Measurements from ENCODE around the gene LAMA2.
"Not testable (repeated sequence)": the region's sequence is repeated elsewhere in the genome, so short reads cannot be mapped to it uniquely, and the experiment has no call there.

The LAMA2 gene

DNA sequence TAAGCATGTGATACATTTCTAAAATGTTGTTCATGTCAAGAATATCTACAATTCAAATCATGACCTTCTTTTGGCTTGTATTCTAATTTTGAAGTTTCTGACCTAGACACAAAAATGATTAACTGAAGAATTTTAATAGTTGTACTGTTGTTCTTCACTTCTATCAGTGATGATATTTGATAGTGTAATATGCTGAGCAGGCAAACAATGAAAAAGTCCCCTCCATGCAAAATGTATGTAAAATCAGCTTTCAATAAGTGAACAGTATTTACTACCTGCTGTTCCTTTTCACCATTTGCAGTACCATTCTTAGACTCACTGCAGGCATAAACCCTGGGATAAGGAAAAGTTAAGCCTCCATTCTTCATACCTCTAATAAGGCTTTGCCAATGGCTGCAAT, 201.5 kb downstream of the LAMA2 start:
- no peak for DNase-seq

DNA sequence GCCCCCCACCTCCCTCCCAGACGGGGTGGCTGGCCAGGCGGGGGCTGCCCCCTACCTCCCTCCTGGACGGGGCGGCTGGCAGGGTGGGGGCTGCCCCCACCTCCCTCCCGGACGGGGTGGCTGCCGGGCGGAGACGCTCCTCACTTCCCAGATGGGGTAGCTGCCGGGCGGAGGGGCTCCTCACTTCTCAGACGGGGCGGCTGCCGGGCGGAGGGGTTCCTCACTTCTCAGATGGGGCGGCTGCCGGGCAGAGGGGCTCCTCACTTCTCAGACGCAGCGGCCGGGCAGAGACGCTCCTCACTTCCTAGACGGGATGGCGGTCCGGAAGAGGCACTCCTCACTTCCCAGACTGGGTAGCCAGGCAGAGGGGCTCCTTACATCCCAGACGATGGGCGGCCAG, 205.5 kb downstream of the LAMA2 start:
- not testable (repeated sequence) for DNase-seq

DNA sequence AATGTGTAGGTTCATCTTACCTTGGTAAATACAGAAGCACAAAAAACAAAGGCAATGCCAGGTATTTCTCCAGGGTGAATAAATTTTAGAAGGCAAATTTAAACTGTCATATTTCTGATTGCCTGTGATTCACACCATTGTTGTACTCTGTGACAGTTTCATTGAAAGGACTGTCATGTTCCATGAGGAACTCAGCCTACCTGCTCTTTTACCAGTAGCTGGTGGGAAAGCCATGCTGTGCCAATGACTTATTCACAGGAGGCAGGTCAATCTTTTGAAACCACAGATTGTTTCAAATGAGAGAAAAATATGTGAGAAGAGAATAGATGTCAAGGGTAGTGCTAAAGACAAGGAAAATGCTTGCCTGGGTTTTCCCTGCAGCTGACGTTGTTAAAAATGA, 206.4 kb downstream of the LAMA2 start:
- DNase-seq = no peak

GRCh38 chr6:129094147-129094546, 211.2 kb downstream of the LAMA2 start:
- DNase-seq = no peak

DNA sequence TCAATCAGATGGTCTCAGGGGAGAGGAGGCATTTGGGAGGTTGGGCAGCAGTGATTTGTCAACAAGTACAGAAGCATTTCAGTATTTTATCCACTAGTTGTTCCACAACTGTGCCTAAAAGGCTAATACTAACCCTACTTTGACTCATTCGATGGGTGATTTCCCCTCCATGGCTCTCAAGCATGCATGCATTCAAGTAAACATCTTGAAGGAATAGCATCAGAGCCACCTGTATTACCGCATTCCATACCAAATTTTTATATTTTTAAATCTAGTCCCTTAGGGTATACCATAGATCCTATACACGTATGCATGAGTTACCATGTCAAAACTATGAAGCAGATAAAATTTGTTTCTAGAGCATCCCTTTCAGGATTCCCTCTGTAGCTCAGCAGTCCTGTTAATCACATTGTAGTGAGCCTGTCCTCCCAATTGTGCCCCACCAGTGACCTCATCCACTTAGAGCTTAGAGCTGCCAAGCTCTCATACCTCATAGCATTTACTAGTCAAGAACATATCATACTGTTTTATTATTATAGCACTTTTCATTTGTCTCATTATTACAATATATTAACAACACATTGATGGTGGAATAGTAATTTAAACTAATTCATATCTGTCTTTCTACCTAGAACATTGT, 213.8 kb downstream of the LAMA2 start:
- DNase-seq = no peak

DNA sequence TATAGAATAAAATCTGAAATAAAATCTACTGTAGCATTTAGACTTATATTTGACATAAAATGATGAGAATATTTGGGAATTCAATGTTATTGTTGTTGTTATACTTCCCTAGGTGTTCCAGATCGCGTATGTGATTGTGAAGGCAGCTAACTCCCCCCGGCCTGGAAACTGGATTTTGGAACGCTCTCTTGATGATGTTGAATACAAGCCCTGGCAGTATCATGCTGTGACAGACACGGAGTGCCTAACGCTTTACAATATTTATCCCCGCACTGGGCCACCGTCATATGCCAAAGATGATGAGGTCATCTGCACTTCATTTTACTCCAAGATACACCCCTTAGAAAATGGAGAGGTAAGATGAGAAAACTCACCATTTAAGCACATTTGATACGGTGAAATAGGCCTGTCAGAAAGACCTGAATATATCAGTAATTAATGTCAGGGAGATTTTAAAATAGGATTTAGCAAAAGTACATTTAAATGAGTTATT, 215.2 kb downstream of the LAMA2 start:
- DNase-seq = no peak

GRCh38 chr6:129099696-129100095, 216.8 kb downstream of the LAMA2 start:
- DNase-seq = no peak

DNA sequence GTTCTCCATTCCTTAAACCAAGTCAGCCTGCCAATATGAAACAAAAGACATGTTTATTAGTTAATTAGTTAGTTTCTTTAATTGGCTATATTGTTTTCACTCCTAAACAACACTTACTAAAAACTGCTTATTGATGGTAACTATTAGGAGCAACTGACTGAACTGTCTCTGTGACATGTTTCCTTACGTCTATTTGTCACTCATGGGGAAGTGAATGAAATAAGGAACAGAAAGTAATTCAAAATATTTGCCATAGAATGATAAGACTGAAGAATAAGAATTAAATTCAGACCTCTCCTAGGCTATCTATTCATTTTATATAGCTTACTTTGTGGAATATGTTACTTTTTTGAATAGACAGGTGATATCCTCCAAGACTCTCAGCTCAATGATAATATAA, 217.2 kb downstream of the LAMA2 start:
- DNase-seq = no peak

DNA sequence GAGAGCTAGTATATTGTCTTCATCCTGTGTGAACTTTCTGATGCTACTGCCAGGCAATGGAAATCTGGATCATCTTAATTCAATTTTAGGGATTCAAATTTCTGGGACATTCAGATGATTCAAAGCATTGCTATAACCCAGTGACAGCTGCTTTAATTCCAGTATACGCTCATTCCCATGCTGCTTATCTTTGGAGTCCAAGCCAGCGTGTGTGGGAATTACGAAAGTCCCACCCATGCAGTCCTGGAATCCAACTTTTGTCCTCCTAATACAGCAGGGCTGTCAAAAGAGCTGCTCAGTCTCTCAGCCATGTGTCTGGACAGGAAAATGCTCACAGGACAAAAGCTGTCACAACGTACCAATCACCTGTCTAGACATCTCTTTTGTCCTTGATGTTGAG, 219.8 kb downstream of the LAMA2 start:
- no peak for DNase-seq

GRCh38 chr6:129104131-129104530, 221.2 kb downstream of the LAMA2 start:
- no peak for DNase-seq

DNA sequence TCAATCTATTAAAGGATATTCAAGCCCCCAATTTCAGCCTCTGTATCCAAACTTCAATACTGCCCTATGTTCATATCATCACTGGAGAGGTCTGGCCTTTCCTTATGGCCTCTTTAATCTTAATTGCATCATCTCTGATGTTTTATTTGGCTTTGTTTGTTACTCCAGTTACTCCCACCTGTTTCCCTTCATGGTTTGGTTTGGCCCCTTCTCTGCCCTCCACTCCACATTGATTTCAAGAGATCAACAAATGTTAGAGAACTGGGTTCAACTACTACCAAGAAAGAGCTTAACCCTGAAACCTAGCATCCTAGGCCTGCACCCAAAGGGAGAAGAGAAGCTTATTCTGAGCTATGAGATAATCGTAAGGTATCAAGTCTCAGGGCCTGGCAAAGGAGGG, 221.6 kb downstream of the LAMA2 start:
- DNase-seq = no peak

DNA sequence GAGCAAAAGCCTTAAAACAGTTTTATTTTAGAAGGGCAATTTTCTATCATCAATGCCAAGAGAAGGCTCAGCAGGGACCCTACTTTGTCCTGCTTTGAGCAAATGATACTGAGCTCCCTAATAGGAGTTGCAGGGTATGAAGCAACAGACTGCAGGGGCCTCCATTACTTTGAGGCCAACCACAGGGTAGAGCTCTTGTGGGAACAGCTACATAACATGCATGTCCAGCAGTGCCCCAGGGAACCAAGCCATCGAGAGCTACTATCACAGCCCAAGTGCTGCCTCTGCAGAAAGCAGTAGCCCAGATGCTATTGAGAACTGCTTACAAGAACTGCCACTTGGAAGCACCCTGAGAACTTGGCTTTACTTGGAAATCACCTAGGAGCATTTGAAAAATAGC, 222.1 kb downstream of the LAMA2 start:
- DNase-seq = peak in 2 of 3 experiments; percentile 9 to 56

DNA sequence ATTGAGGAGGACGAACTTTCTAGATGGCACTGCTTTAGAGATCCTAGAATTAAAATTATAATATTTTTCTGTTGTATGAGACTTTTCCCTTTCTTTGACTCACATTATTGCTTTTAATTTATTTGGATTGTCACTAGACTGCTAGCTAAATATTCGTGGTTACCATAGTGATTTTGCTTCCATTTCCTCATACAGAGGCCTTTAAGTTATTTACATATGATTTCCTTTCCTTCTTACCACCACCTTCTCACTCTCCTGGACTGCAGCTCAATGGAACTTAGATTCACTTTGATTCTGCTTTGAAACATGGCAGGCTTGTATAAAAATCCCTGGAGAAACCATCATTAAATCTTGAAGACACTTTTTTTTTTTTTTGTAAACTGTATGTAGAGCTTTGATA, 222.9 kb downstream of the LAMA2 start:
- DNase-seq = no peak

DNA sequence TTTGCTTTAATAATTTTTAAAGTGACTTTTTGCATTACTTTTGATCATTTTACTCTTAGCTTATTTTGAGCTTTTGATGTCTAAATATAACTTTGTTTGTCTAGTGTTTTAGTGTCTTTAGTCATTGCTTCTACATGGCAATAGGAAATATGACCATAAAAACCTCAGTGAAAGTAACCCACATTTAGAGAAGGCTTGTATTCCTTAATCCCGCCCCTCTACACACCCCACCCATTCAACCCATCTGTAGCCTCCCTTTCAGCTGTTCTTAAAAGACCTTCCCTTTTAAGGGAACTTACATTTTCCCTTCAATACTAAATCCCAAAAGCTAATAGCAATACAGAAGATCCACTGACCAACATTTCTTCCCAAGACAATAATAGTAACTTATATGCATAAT, 225.4 kb downstream of the LAMA2 start:
- DNase-seq = no peak

GRCh38 chr6:129110690-129111343, 227.9 kb downstream of the LAMA2 start:
- peak in 2 of 3 experiments; percentile 50 to 68 for DNase-seq

DNA sequence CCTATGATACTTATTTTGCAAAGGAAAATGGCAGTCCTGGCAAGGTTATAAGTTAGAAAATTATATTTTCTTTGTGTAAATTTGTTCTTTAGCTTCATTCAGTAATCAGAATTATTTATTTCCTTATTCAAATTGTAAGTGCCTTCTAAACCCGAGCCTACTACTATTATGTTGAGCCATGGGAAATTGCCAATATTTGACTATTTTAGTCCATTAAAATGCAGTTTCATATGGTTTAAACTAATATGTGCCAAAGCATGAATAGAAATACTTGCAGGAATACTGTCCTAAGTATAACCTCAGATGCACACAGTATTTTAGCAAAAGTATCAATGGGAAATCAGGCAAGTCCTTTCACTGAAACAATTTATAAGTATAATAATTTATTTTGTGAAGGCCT, 228.4 kb downstream of the LAMA2 start:
- DNase-seq = no peak

GRCh38 chr6:129111853-129112252, 228.9 kb downstream of the LAMA2 start:
- DNase-seq = no peak

GRCh38 chr6:129112591-129112990, 229.7 kb downstream of the LAMA2 start:
- DNase-seq = no peak

DNA sequence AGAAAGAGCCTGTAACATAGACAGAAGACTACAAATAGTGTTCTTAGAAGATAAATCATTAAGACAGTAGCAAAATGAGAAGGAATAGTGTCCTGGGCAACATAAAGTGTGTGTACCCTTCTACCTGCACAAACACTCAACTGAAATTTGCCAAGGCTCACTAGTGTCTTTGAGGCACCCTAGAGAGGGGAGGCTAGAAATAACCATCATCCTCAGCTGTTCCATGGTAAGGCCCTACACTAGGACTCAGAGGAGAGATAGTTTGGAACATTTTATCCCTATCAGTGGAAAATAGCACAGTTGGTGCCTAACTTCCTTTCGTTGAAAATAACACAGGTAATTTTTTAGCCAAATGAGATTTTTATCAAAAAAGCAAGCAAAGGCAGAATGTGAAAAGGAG, 230.7 kb downstream of the LAMA2 start:
- DNase-seq = no peak

GRCh38 chr6:129114636-129115391, 231.9 kb downstream of the LAMA2 start:
- no peak for DNase-seq

DNA sequence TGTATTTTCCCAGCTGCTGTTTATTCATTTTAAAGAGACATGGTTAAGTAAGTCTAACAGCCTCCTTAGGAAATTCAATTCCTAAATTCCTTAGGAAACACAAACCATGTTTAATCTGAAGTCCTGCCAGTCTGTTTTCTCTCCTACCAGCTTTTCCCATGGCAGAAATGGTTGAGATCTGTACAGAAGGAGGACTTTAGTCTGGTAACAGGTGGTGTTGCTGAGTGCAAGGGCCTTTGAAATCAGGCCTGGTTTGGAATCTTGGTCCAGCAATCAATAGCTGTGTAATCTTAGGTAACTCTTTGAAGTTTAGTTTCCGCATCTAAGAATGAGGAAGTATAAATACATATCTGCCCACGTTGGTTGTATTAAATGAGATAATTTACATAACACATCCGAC, 232.5 kb downstream of the LAMA2 start:
- DNase-seq = no peak

DNA sequence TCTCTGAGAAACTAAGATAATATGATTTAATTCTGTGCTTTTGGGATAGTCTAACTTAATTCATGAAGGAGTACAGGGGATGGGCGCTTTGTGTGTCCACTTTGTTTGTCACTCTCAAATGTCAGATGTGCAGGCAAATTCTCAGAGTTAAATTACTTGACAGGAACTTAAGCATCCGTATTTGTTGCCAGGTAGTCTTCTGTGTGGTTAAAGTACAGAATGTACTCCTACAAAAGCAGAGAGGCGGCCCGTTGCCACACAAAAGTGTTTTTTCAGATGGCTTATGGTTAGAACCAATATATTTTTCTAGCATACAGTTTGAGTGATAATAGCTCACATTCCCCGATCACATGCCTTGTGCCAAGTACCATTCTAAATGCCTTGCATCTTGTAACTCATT, 234.4 kb downstream of the LAMA2 start:
- no peak for DNase-seq

DNA sequence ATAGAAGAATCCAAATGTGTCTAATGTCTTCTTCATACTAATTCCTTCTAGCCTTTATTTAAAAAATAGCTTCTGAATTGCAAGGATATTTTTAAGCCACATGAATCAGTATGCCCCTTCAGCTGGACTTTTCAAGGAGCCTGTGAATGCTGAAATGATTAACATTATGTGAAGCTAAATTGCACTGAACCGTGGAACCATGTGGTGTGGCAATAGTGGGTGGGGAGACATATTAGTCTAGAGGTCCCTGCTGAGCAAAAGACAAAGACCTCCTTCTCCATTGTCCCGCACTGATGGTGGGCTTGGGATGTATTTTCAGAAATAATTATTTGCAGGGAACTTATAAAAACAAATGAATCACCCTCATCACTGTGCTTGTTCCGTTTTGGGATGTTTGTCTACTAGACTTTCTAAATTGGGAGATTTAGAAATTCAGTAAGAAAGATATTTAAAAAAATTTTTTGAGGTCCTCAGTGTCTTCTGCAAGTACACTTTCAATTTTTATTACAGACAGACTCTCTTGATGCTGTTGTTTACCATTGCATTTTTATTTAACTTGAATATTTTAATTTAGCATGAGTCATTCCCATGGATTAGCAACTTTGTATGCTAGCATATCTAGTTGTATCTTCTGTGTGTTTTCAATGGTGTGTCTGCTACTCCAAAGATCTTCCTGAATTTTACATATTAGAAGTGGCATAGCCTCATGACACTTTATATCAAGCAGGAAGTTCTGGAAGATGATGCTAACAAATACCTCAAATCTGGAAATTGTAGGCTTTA, 238.1 kb downstream of the LAMA2 start:
- DNase-seq = peak in 1 of 3 experiments; percentile 17
